HFFc6 (cell line): ENCODE results near the gene TSC1. TPM values are rescaled to one million over a fixed set of nuclear protein-coding genes. Genes with fewer than 3 reads are reported as not detected.

Experiments used
- DNase-seq: peaks from one replicate; pipeline ENCODE4 v3.0.0-alpha.2; 2018
- H3K27ac Mint-ChIP-seq: 2 replicates; pipeline ENCODE4 v1.8.0; 2020; ENCODE audit warnings: mild to moderate bottlenecking, mixed read lengths
- H3K27me3 Mint-ChIP-seq: 2 replicates; pipeline ENCODE4 v1.8.0; 2021; ENCODE audit warnings: mild to moderate bottlenecking, moderate library complexity, mixed read lengths; ENCODE audit not compliant: insufficient read depth
- H3K36me3 Mint-ChIP-seq: 2 replicates; pipeline ENCODE4 v1.8.0; 2021; ENCODE audit warnings: low read depth, mixed read lengths
- H3K4me1 Mint-ChIP-seq: 2 replicates; pipeline ENCODE4 v1.8.0; 2020; ENCODE audit warnings: low read depth, mixed read lengths
- H3K4me3 Mint-ChIP-seq: 2 replicates; pipeline ENCODE4 v1.8.0; 2020; ENCODE audit warnings: mild to moderate bottlenecking, moderate library complexity, mixed read lengths
- H3K9me3 Mint-ChIP-seq: 2 replicates; pipeline ENCODE4 v1.8.0; 2020; ENCODE audit warnings: mild to moderate bottlenecking, mixed read lengths
- CTCF ChIP-seq: fragments of 200-600 bp; sonication (generic); IDR thresholded peaks from 2 replicates; pipeline ENCODE4 v1.5.0; 2021; ENCODE audit warnings: antibody characterized with exemption, mild to moderate bottlenecking
- total RNA-seq, 6 experiments: library from RNA; stranded (reverse); fragmentation: NEBNext Ultra II Directional; extraction: Animal tissue kit (Norgen Biotek cat#: 25700); gene quantifications; 2 replicates in 1 of 6; 3 replicates in 5 of 6; pipeline ENCODE4 v1.2.3, GENCODE V29; 2021

TSC1 gene
- total RNA-seq, 6 experiments from 2014 or later = 36.0 to 39.7 (median 37.1) TPM

GRCh38 chr9:132980157-132980556 is 35.7 kb upstream of the TSC1 start:
- Mint-ChIP-seq H3K4me3 (no peak overlapping the region), H3K27me3 (peaks cover 56% of the 10 kb centered on the region), H3K27ac (no peak overlapping the region), H3K9me3 (no peaks in the 10 kb centered on the region), H3K4me1 (no peaks in the 10 kb centered on the region), H3K36me3 (no peaks in the 10 kb centered on the region)
- DNase-seq = no peak
- TF ChIP-seq CTCF = no peak

GRCh38 chr9:132978451-132979131 is 34.2 kb upstream of the TSC1 start, which contains the start of gene GFI1B:
GFI1B (plus strand) TSS chr9:132978694; CDS start chr9:132986679, 7,985 bp downstream.
- H3K9me3 Mint-ChIP-seq = no peaks in the 10 kb centered on the region
- no peaks in the 10 kb centered on the region for H3K36me3 Mint-ChIP-seq
- no peak within 1 kb of the TSS for H3K27ac Mint-ChIP-seq
- H3K4me1 Mint-ChIP-seq = no peaks in the 10 kb centered on the region
- no peak for DNase-seq
- H3K27me3 Mint-ChIP-seq = peaks cover 56% of the 10 kb centered on the region
- no peak within 1 kb of the TSS for H3K4me3 Mint-ChIP-seq
- no peak for TF ChIP-seq CTCF

DNA sequence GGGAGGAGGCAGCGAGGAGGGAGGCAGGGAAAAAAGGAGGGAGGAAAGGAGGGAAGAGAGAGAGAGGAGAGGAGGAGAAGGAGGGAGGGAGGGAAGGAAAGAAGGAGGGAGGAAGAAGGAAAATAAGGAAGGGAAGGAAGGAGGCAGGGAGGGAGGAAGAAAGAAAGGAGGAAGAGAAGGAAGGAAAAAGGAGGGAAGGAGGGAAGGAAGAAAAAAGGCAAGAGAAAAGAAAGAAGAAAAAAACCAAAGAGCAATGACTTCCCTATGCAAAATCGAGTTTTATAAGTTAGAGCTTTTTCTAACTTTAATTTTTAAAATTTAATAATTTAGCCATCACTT is 33.7 kb upstream of the TSC1 start:
- H3K4me3 Mint-ChIP-seq = no peak overlapping the region
- H3K27ac Mint-ChIP-seq = no peak overlapping the region
- no peak for TF ChIP-seq CTCF
- no peaks in the 10 kb centered on the region for H3K9me3 Mint-ChIP-seq
- no peak for DNase-seq
- H3K4me1 Mint-ChIP-seq = no peaks in the 10 kb centered on the region
- peaks cover 53% of the 10 kb centered on the region for H3K27me3 Mint-ChIP-seq
- no peaks in the 10 kb centered on the region for H3K36me3 Mint-ChIP-seq

DNA sequence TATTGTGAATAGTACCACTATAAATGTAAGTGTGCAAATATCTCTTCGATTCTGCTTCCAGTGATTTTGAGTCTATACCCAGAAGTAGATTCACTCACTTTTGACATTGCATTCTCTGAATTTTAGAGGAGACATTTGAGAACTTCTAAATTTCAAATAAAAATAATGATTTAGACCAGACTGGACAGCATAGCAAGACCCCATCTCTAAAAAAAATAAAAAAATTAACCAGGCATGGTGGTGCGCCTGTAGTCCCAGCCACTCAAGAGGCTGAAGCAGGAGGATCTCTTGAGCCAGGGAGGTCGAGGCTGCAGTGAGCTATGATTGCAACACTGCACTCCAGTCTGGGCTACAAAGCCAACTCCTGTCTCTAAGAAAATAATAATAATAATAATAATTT is 32.2 kb upstream of the TSC1 start:
- no peak for DNase-seq
- no peak overlapping the region for H3K4me3 Mint-ChIP-seq
- H3K27me3 Mint-ChIP-seq = peaks cover 44% of the 10 kb centered on the region
- H3K27ac Mint-ChIP-seq = no peak overlapping the region
- no peak for TF ChIP-seq CTCF
- no peaks in the 10 kb centered on the region for H3K4me1 Mint-ChIP-seq
- no peaks in the 10 kb centered on the region for H3K36me3 Mint-ChIP-seq
- H3K9me3 Mint-ChIP-seq = no peaks in the 10 kb centered on the region

GRCh38 chr9:132975961-132976360 is 31.5 kb upstream of the TSC1 start:
- no peaks in the 10 kb centered on the region for H3K36me3 Mint-ChIP-seq
- no peak overlapping the region for H3K4me3 Mint-ChIP-seq
- no peaks in the 10 kb centered on the region for H3K9me3 Mint-ChIP-seq
- peaks cover 38% of the 10 kb centered on the region for H3K27me3 Mint-ChIP-seq
- TF ChIP-seq CTCF = no peak
- no peak for DNase-seq
- no peaks in the 10 kb centered on the region for H3K4me1 Mint-ChIP-seq
- H3K27ac Mint-ChIP-seq = no peak overlapping the region
